BLaER1 treated with 17β-estradiol and CSF1 and Interleukin-3, amounts not matched to agents 10 nM and 100 nM (cell line): ENCODE results near the gene P2RY6.

Experiments
- H3K27ac ChIP-seq, 11 experiments: shearing (Covaris generic); formaldehyde crosslinking; 2 replicates each; pipeline ENCODE4 v1.8.1; 2022
- H3K27me3 ChIP-seq, 11 experiments: shearing (Covaris generic); formaldehyde crosslinking; 2 replicates each; pipeline ENCODE4 v1.8.1; 2022
- H3K36me3 ChIP-seq, 11 experiments: shearing (Covaris generic); formaldehyde crosslinking; 2 replicates each; pipeline ENCODE4 v1.8.1; 2022
- H3K4me1 ChIP-seq, 10 experiments: shearing (Covaris generic); formaldehyde crosslinking; 2 replicates each; pipeline ENCODE4 v1.8.1; 2022
- H3K4me2 ChIP-seq, 11 experiments: shearing (Covaris generic); formaldehyde crosslinking; 2 replicates each; pipeline ENCODE4 v1.8.1; 2022
- H3K4me3 ChIP-seq, 10 experiments: shearing (Covaris generic); formaldehyde crosslinking; 2 replicates each; pipeline ENCODE4 v1.8.1; 2022
- H3K9ac ChIP-seq, 11 experiments: shearing (Covaris generic); formaldehyde crosslinking; 2 replicates each; pipeline ENCODE4 v1.8.1; 2022
- H3K9me3 ChIP-seq, 11 experiments: shearing (Covaris generic); formaldehyde crosslinking; replicated peaks in 1 of 11; 2 replicates each; pipeline ENCODE4 v1.8.1; 2022
- H4K20me1 ChIP-seq, 11 experiments: shearing (Covaris generic); formaldehyde crosslinking; 2 replicates each; pipeline ENCODE4 v1.8.1; 2022
- Cebpa-rat ChIP-seq, 11 experiments: shearing (Covaris generic); IDR thresholded peaks; 2 replicates each; pipeline ENCODE4 v1.8.1; 2022

P2RY6 gene

DNA sequence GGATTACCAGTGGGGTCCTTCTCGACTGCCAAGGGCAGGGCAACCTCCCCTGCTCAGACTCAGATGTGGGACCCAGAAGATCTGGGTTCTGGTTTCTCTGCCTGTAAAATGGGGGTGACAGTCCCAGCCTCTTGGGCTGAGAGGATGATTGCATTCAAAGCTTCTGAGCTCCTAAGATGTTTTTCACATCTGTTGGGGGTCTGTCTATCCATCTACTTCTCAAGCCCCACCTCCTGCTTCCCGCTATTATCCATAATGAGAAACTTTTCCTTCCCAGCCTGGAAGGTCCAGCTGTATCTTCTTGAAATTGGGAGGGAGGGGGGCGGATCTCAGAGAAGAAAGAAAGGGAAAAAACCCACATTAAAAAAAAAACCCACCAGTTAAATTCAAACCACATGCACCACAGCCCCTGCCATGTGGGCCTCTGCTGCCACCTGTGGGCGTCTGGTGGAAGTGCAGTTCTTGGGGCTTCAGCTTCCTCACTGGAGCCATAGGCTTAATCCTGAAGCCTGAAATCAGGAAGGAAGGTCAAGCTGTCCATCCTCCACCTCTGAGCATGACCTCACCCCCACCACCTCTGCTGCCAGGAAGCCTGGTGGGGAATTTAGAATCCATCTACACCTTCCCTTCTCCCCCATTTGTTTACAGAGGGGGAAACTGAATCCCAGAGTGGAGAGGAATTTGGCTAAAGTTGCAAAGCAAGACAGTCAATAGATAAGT lies 63.2 kb downstream of the P2RY6 start:
- peak overlapping the region in 7 of 11 experiments; percentile 23 to 51 (median 39); a peak in 12 of 22 replicates for H3K9ac ChIP-seq
- peaks cover 30 to 53% (median 39%) of the 10 kb centered on the region in 10 experiments for H3K4me1 ChIP-seq
- peak overlapping the region; percentile 65 to 84 (median 72) for H3K4me2 ChIP-seq
- H3K4me3 ChIP-seq, result no peak overlapping the region
- no peaks in the 10 kb centered on the region for H3K9me3 ChIP-seq
- no peak for TF ChIP-seq Cebpa-rat (IDR thresholded peaks at IDR 0.05)
- no peaks in the 10 kb centered on the region for H4K20me1 ChIP-seq
- no peaks in the 10 kb centered on the region for H3K36me3 ChIP-seq
- H3K27ac ChIP-seq, result peak overlapping the region in 8 of 11 experiments; percentile 1 to 52 (median 34); a peak in 11 of 22 replicates
- no peaks in the 10 kb centered on the region for H3K27me3 ChIP-seq

DNA sequence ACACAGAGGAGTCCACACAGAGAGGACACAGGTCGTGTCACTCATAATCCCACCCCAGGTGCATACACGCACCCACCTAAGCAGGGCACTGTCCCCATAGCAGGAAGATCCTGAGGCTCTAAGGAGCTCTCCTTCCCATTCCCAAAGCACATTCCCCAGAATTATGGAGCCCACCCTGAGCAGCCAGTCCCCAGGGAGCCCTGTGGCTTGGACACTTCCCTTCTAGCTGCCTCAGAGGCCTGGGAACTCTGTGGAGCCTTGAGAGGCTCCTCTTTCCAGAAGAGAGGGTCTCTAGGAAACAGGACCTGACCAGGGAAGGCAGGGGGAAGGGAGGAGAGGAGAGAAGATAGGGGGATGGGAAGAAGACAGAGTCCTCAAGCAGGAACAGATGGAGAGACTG lies 65.7 kb downstream of the P2RY6 start:
- peaks cover 28 to 48% (median 35%) of the 10 kb centered on the region in 10 experiments for H3K4me1 ChIP-seq
- no peaks in the 10 kb centered on the region for H3K27me3 ChIP-seq
- peak overlapping the region in 5 of 11 experiments; percentile 11 to 30 (median 18); a peak in 3 of 22 replicates for H3K9ac ChIP-seq
- H4K20me1 ChIP-seq, result no peaks in the 10 kb centered on the region
- no peak for TF ChIP-seq Cebpa-rat (IDR thresholded peaks at IDR 0.05)
- no peak overlapping the region for H3K4me3 ChIP-seq
- H3K4me2 ChIP-seq, result peak overlapping the region in 8 of 11 experiments; percentile 3 to 57 (median 40); a peak in 14 of 22 replicates
- H3K9me3 ChIP-seq, result no peaks in the 10 kb centered on the region
- no peaks in the 10 kb centered on the region for H3K36me3 ChIP-seq
- H3K27ac ChIP-seq, result peak overlapping the region in 2 of 11 experiments; percentile 17 to 30; a peak in 1 of 22 replicates

DNA sequence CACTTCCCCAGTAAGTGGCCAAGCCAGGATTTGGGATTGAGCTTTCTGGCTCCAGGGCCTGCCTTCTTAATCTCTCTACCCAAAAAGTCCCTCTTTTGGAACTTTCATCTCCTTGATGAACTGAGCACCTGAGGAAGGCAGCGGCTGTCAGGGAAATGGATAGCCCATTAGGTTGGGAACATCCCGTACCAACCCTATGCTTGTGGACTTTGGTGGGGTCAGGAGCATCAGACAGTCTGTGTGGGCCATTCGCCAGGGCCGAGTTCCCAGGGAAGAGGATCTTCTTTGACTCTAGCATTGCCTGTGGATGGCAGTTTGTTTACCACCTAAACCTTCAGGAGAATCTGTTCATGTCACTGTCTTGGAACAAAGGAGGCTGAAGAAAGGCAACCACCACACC lies 66.1 kb downstream of the P2RY6 start:
- Histone ChIP-seq H3K27me3 (no peaks in the 10 kb centered on the region), H3K36me3 (no peaks in the 10 kb centered on the region), H3K27ac (peak overlapping the region in 2 of 11 experiments; percentile 17 to 30; a peak in 1 of 22 replicates), H4K20me1 (no peaks in the 10 kb centered on the region; a peak in 1 of 22 replicates), H3K9me3 (no peaks in the 10 kb centered on the region), H3K4me1 (peaks cover 25 to 47% (median 34%) of the 10 kb centered on the region in 10 experiments), H3K4me2 (peak overlapping the region in 8 of 11 experiments; percentile 3 to 57 (median 42); a peak in 15 of 22 replicates), H3K4me3 (no peak overlapping the region), H3K9ac (peak overlapping the region in 4 of 11 experiments; percentile 11 to 30 (median 16); a peak in 4 of 22 replicates)
- no peak for TF ChIP-seq Cebpa-rat (IDR thresholded peaks at IDR 0.05)

DNA sequence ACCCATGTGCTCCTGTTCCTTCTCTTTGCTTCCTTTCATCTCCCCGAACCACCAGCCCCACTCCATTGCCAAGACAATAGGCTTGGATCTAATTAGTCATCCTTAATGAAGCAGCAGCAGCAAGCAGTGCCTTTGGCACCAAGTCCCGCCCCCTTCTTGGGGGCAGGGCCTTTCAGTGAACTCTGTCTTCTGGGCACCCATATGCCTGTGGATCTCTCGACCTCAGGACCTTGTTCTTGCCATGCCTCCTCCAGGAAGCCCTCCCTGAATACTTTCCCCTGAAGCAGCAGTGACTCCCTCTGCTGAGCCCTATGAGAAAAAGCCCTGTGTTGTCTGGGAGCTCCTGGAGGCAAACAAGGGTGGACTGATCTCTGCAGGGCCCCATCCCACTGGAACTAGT lies 68.0 kb downstream of the P2RY6 start:
- H3K27ac ChIP-seq, result no peak overlapping the region; a peak in 1 of 22 replicates
- no peaks in the 10 kb centered on the region; a peak in 2 of 22 replicates for H4K20me1 ChIP-seq
- no peaks in the 10 kb centered on the region for H3K36me3 ChIP-seq
- 0 out of 22 replicates have a peak overlapping the region, but pooled peaks of 1 of the 11 experiments have one; percentile 5 for H3K4me2 ChIP-seq
- H3K4me1 ChIP-seq, result peaks cover 6 to 28% (median 19%) of the 10 kb centered on the region in 10 experiments
- no peak overlapping the region for H3K4me3 ChIP-seq
- H3K27me3 ChIP-seq, result no peaks in the 10 kb centered on the region
- H3K9ac ChIP-seq, result no peak overlapping the region
- H3K9me3 ChIP-seq, result no peaks in the 10 kb centered on the region
- no peak for TF ChIP-seq Cebpa-rat (IDR thresholded peaks at IDR 0.05)

DNA sequence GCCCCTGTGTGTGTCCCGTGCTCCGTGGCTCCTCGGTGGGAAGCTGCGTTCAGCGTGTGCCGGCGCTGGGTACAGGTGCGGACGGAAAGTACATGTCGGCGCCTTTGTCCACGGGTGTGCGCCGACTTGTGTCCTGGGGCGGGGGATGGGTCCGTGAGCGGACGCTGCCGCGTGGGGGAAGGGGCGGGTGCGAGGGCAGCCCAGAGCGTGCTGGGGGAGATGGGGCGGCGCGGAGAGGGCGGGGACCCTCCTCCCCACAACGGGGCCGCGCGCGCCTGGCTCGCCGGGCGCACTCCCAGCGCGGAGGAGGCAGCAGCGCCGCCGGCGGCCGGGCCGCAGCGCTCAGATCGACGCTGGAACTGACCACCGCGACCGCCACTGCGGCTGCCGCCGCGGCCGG lies 70.5 kb downstream of the P2RY6 start:
- Histone ChIP-seq H3K9ac (no peak overlapping the region), H3K4me1 (peaks cover 0 to 22% (median 15%) of the 10 kb centered on the region in 10 experiments; a peak in 16 of 20 replicates), H3K9me3 (no peaks in the 10 kb centered on the region), H3K27me3 (no peaks in the 10 kb centered on the region), H3K27ac (no peak overlapping the region), H3K4me3 (no peak overlapping the region), H3K4me2 (no peak overlapping the region), H3K36me3 (no peaks in the 10 kb centered on the region), H4K20me1 (no peaks in the 10 kb centered on the region; a peak in 2 of 22 replicates)
- no peak for TF ChIP-seq Cebpa-rat (IDR thresholded peaks at IDR 0.05)

DNA sequence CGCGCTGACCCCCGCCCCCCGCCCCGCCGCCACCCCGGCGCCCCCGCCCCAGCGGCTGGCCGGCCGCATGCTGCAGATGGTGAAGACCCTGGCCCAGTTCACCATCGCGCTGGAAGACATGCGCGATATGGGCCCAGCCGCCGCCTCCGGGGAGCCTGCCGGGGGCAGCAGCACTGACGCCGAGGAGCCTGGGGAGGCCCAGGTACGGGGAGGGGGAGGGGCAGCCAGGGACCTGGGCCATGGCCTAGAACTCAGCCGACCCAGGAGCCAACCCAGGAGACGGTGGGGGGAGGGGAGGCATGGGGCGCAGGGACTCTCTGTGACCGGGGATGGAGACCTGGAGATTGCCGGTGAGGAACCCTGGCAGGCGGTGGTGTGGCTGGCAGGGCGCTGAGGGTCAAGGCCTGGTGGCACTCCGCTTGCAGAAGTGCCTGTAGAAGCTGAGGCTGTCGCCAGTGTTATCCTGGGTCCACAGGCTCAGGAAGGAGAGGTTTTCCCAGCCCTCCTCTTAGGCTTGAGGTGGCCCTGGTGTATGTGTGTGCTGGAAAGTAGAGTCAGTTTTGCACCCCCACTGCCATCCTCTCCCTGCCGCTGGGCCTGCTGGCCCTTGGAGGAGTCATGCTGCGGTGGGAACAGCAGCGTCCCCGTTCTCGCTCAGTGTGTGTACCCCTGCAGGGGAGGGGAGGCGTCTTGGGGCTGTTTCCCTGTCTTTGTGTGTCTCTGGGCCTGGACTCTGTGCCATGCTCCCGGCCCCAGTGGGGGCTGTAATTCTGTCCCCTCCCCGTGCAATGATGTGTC lies 71.1 kb downstream of the P2RY6 start:
- H3K4me3 ChIP-seq, result no peak overlapping the region
- H3K9ac ChIP-seq, result peak overlapping the region in 1 of 11 experiments; percentile 4; a peak in 2 of 22 replicates
- H3K27ac ChIP-seq, result 0 out of 22 replicates have a peak overlapping the region, but pooled peaks of 1 of the 11 experiments have one; percentile 7
- H3K36me3 ChIP-seq, result no peaks in the 10 kb centered on the region
- no peaks in the 10 kb centered on the region; a peak in 2 of 22 replicates for H4K20me1 ChIP-seq
- H3K4me2 ChIP-seq, result no peak overlapping the region
- no peaks in the 10 kb centered on the region for H3K27me3 ChIP-seq
- no peaks in the 10 kb centered on the region for H3K9me3 ChIP-seq
- TF ChIP-seq Cebpa-rat (IDR thresholded peaks at IDR 0.05), result no peak
- peaks cover 0 to 16% (median 9%) of the 10 kb centered on the region in 10 experiments; a peak in 16 of 20 replicates for H3K4me1 ChIP-seq

DNA sequence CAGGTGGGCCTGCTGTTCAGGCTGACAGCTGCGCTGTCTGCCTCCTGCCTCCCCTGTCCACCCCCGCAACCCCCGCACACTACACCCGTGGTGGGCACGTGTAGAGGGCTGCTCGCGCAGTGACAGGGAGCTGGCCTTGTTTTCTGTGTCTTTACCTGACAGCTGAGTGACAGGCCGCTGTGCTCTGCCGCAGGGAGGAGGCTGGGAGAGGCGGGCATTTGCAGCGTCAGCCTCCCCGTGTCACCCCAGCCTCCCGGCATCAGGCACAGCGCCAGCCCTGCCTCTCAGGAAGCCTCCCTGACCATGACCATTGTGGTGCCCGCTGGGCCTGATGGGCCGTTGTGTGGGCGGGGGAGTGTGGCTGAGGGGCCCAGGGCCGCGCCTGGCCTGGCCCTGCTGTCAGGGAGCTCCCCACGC lies 72.1 kb downstream of the P2RY6 start:
- no peaks in the 10 kb centered on the region; a peak in 2 of 22 replicates for H4K20me1 ChIP-seq
- no peak overlapping the region for H3K4me3 ChIP-seq
- no peak overlapping the region for H3K4me2 ChIP-seq
- no peak for TF ChIP-seq Cebpa-rat (IDR thresholded peaks at IDR 0.05)
- H3K27ac ChIP-seq, result no peak overlapping the region
- H3K27me3 ChIP-seq, result no peaks in the 10 kb centered on the region
- 0 out of 22 replicates have a peak overlapping the region, but pooled peaks of 1 of the 11 experiments have one; percentile 5 for H3K9ac ChIP-seq
- peaks cover 0 to 7% (median 3%) of the 10 kb centered on the region in 10 experiments; a peak in 7 of 20 replicates for H3K4me1 ChIP-seq
- no peaks in the 10 kb centered on the region for H3K9me3 ChIP-seq
- H3K36me3 ChIP-seq, result no peaks in the 10 kb centered on the region

DNA sequence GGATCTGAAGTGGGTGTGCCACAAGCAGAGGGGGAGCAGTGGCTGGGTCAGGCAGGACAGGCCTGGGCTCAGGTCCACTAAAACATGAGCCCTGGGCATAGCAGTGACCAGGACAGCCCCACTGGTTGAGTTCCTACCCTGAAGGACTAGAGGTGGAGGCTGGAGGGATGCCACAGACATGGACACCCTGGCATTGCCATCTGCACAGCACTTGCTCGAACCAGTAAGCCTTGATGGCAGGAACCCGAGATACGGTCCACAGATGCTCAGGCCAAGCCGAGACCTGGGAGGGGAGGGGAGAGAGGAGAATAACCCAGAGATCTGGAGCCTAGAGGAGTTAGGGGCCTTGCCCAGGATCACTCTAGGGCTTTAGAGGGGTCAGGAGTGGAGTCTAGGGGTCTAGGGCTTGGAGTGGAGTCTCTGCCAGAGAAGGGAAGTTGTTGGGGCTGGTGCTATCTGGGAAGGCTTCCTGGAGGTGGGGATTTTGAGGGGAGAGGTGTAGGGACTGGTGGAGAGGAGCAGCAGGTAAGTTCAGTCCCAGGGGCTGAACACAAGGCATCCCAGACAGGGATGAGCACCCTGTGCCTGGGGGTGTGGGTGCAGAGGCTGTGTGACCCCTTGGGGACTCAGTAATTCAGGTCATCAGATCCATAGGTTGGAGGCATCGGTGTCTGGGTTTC lies 73.5 kb downstream of the P2RY6 start:
- Histone ChIP-seq H3K27me3 (no peaks in the 10 kb centered on the region), H3K4me2 (no peak overlapping the region), H3K36me3 (no peaks in the 10 kb centered on the region), H3K4me1 (peaks cover 0 to 9% (median 6%) of the 10 kb centered on the region in 10 experiments; a peak in 14 of 20 replicates), H4K20me1 (no peaks in the 10 kb centered on the region; a peak in 2 of 22 replicates), H3K4me3 (no peak overlapping the region), H3K9ac (peak overlapping the region in 1 of 11 experiments; percentile 5; a peak in 1 of 22 replicates), H3K9me3 (no peaks in the 10 kb centered on the region), H3K27ac (peak overlapping the region in 1 of 11 experiments; percentile 7; a peak in 3 of 22 replicates)
- TF ChIP-seq Cebpa-rat (IDR thresholded peaks at IDR 0.05), result no peak
